ENCODE results near the gene RGS19. TPM values are rescaled to one million over a fixed set of nuclear protein-coding genes. Genes with fewer than 3 reads are reported as not detected.

Gene RGS19
- total RNA-seq, 1 experiment from 2014 or later, result 43.2 TPM

DNA sequence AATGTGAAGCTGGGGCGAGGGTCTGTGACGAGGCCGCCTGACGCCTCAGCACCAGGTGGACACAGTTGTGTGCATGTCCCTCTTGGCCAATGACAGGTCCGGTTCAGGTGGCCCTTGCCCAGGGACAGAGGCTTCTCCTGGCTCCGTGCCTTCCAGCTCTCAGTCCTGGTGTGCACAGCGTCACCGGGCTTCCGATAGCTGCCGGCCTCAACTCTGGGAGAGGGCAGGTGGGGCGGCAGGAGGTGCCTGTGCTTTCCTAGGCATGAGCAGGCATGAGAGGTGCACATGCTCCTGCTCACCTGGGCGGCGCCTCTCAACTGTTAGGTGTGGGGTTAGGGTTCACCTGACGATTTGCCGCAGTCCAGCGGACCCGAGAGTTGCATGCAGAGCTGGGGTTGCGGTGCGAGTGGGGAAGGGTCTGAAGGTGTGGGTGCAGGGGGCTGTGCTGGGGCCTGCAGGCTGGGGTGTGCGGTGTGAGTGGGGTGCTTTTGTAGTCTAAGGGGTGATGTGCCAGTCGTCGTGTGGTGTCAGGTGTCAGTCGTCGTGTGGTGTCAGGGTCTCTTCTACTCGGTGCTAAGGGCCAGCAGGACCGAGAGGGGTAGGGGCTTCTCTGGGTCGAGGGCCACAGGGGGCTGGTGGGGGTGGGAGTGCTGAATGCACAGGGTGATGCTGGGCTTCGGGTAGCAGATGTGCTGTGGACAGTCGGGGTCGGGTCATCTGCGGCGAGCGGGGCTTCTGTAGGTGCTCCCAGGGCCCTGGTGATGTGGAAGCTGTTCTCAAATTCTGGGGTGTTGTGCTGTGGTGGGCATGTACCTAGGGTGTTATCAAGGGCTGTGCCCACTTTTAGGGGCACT, 26.1 kb downstream of the RGS19 start:
- no peak overlapping the region for H3K4me2 ChIP-seq (ENCODE audit: low read length)
- intact Hi-C loops (cut with micrococcal nuclease), result no loop called here

DNA sequence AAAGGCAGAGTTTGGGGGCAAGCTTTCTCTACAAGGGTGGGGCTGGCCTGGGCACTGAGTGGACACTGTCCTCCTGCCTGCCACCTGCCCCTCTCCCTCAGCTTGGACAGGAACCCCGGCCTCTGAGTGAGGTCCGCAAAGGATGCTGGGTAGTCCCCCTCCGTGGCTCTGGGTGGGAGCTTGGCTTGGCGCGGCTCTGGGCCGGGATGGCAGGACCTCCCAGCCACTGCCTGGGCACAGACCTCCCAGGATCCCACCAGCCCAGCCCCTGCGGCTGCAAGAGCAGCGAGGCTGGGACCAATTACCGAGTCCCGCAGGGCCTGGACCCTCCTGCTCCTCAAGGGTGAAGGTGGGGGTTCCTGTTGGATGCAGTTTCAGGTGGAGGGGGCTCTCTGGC, 27.0 kb downstream of the RGS19 start:
- no peak for DNase-seq
- Histone ChIP-seq H3K4me2 (ENCODE audit: low read length) (no peak overlapping the region), H3K4me1 (ENCODE audit: insufficient read depth, low read length) (0 out of 2 replicates have a peak, but pooled peaks cover 3% of the 10 kb centered on the region), H3K4me3 (ENCODE audit: low read length) (no peak overlapping the region), H3K27me3 (ENCODE audit: low read length) (no peaks in the 10 kb centered on the region), H3K9ac (ENCODE audit: low read length) (no peak overlapping the region), H4K20me1 (ENCODE audit: low read length) (no peaks in the 10 kb centered on the region), H2AFZ (ENCODE audit: low read length) (no peak overlapping the region), H3K27ac (ENCODE audit: low read length) (no peak overlapping the region), H3K36me3 (ENCODE audit: low read depth, low read length) (no peaks in the 10 kb centered on the region), H3K9me3 (ENCODE audit: low read length) (no peaks in the 10 kb centered on the region), H3K79me2 (ENCODE audit: low read length) (no peaks in the 10 kb centered on the region), H3F3A (ENCODE audit: low read length, unreplicated experiment) (no peaks in the 10 kb centered on the region), H3K9me2 (replicated peaks; ENCODE audit: low read length) (no peaks in the 10 kb centered on the region)
- no TSS peak for BruUV-seq (replicated peaks)
- intact Hi-C loops (cut with micrococcal nuclease), result no loop called here
- TF ChIP-seq EZH2phosphoT487 (IDR thresholded peaks at IDR 0.05; ENCODE audit: borderline replicate concordance, low read length), result no peak
- ChIA-PET POLR2A (ENCODE audit: unreplicated experiment) (no interaction called here), CTCF (no interaction called here)
- no peak for ATAC-seq

More for the DNA sequence above, 26.1 kb downstream of the RGS19 start:
- H4K20me1 ChIP-seq (ENCODE audit: low read length), result no peaks in the 10 kb centered on the region
- no peak overlapping the region for H3K9ac ChIP-seq (ENCODE audit: low read length)
- no peak for ATAC-seq
- no peaks in the 10 kb centered on the region for H3K36me3 ChIP-seq (ENCODE audit: low read depth, low read length)
- no peaks in the 10 kb centered on the region for H3K27me3 ChIP-seq (ENCODE audit: low read length)
- CTCF ChIA-PET, result interaction anchor here (0.5 kb wide), 1 partner anchor 9 kb away, joined by 3 read pairs; no protein-coding TSS in a partner anchor
- no peak for DNase-seq
- peaks cover 7% of the 10 kb centered on the region for H3K4me1 ChIP-seq (ENCODE audit: insufficient read depth, low read length)
- no TSS peak for BruUV-seq (replicated peaks)
- H2AFZ ChIP-seq (ENCODE audit: low read length), result no peak overlapping the region
- no peaks in the 10 kb centered on the region for H3F3A ChIP-seq (ENCODE audit: low read length, unreplicated experiment)
- H3K9me2 ChIP-seq (replicated peaks; ENCODE audit: low read length), result no peaks in the 10 kb centered on the region
- TF ChIP-seq, protein P1, sequence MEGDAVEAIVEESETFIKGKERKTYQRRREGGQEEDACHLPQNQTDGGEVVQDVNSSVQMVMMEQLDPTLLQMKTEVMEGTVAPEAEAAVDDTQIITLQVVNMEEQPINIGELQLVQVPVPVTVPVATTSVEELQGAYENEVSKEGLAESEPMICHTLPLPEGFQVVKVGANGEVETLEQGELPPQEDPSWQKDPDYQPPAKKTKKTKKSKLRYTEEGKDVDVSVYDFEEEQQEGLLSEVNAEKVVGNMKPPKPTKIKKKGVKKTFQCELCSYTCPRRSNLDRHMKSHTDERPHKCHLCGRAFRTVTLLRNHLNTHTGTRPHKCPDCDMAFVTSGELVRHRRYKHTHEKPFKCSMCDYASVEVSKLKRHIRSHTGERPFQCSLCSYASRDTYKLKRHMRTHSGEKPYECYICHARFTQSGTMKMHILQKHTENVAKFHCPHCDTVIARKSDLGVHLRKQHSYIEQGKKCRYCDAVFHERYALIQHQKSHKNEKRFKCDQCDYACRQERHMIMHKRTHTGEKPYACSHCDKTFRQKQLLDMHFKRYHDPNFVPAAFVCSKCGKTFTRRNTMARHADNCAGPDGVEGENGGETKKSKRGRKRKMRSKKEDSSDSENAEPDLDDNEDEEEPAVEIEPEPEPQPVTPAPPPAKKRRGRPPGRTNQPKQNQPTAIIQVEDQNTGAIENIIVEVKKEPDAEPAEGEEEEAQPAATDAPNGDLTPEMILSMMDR (conservative IDR thresholded peaks at IDR 0.05; ENCODE audit: low read depth, low read length), result no peak
- TF ChIP-seq EZH2phosphoT487 (IDR thresholded peaks at IDR 0.05; ENCODE audit: borderline replicate concordance, low read length) (no peak), EZH2 (IDR thresholded peaks at IDR 0.05; ENCODE audit: low read length, unreplicated experiment) (no peak)
- POLR2A ChIA-PET (ENCODE audit: unreplicated experiment), result no interaction called here
- no peak overlapping the region for H3K27ac ChIP-seq (ENCODE audit: low read length)
- H3K79me2 ChIP-seq (ENCODE audit: low read length), result no peaks in the 10 kb centered on the region
- no peak overlapping the region for H3K4me3 ChIP-seq (ENCODE audit: low read length)
- H3K9me3 ChIP-seq (ENCODE audit: low read length), result no peaks in the 10 kb centered on the region

DNA sequence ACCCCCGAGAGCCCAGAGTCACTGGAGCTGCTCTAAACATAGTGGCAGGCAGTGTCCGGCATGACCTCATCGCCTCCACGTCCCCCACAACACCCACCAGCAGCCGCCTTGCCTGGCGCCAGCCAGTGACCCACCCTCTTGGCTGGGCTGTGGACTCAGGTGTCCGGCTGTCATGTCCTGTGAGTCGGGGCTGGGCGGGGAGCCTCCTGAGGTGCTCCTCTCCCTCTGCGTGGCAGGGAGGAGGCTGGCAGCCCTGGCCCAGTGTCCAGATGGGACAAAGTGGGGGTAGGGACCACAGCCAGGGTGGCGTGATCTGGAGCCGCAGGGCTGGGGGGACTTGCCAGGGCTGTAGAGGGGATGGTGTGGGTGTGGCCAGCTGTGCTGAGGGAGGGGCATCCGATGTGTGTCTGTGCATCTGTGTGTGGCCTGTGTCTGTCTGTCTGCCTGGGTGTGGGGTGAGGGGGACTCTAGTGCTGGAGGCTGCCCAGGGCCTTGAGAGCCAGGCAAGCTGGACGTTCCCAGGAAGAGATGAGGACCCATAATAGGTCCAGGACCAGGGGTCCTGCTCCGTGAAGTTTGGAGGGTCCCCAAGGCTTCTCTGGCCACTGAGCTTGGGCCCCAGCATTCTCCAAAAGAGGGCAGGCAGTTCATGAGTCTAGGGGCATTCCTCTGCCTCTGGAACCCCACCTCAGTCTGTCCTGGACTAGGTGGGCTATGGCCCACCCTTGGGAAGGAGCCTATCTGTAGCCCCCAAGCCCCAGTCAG, 27.6 kb downstream of the RGS19 start:
- BruUV-seq (replicated peaks), result no TSS peak
- H3K4me1 ChIP-seq (ENCODE audit: insufficient read depth, low read length), result 0 out of 2 replicates have a peak, but pooled peaks cover 3% of the 10 kb centered on the region
- ATAC-seq (no peak), DNase-seq (no peak)
- no peaks in the 10 kb centered on the region for H3K9me2 ChIP-seq (replicated peaks; ENCODE audit: low read length)
- H3K4me2 ChIP-seq (ENCODE audit: low read length), result no peak overlapping the region
- TF ChIP-seq, protein P1 (conservative IDR thresholded peaks at IDR 0.05; ENCODE audit: low read depth, low read length), result no peak
- TF ChIP-seq EZH2phosphoT487 (IDR thresholded peaks at IDR 0.05; ENCODE audit: borderline replicate concordance, low read length) (no peak), EZH2 (IDR thresholded peaks at IDR 0.05; ENCODE audit: low read length, unreplicated experiment) (no peak)
- H3K9me3 ChIP-seq (ENCODE audit: low read length), result no peaks in the 10 kb centered on the region
- no peak overlapping the region for H3K4me3 ChIP-seq (ENCODE audit: low read length)
- H3F3A ChIP-seq (ENCODE audit: low read length, unreplicated experiment), result no peaks in the 10 kb centered on the region
- intact Hi-C loops (cut with micrococcal nuclease), result no loop called here
- no peaks in the 10 kb centered on the region for H3K27me3 ChIP-seq (ENCODE audit: low read length)
- no peaks in the 10 kb centered on the region for H3K36me3 ChIP-seq (ENCODE audit: low read depth, low read length)
- POLR2A ChIA-PET (ENCODE audit: unreplicated experiment), result no interaction called here
- CTCF ChIA-PET, result no interaction called here
- no peaks in the 10 kb centered on the region for H4K20me1 ChIP-seq (ENCODE audit: low read length)
- H3K79me2 ChIP-seq (ENCODE audit: low read length), result no peaks in the 10 kb centered on the region
- H3K9ac ChIP-seq (ENCODE audit: low read length), result no peak overlapping the region
- no peak overlapping the region for H3K27ac ChIP-seq (ENCODE audit: low read length)
- no peak overlapping the region for H2AFZ ChIP-seq (ENCODE audit: low read length)

Data from PC-3 (cell line).